ENCODE measurements around the gene CD244.
A peak's percentile ranks its signal among the peaks of the same experiment; 100 is the strongest.
"Not testable (repeated sequence)": the region's sequence is repeated elsewhere in the genome, so short reads cannot be mapped to it uniquely, and the experiment has no call there.

CD244 gene

DNA sequence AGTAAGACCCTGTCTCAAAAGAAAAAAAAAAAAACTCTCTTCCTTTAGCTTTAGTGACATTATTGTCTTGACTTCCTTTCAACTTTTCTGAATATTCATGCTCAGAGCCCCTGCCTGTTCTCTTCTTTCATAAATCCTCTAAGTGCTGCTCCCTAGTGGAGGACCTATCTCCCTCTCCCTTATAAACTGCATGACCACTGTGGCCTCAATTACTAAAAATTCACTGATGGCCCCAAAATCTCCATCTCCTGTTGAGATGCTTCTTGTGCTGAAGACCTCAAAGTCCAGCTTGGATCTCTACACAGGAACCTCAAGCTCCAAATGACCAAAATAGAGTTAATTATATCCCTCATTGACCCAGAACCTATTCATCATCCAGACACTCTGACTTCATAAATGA lies 14.5 kb upstream of the CD244 start:
- in situ Hi-C loops (cut with MboI; ENCODE audit: low pct_unique_long_range_greater_than_20kb, low sequenced_read_pairs, unreplicated experiment): no loop called here
- peak; percentile 40 for TF ChIP-seq CTCF (IDR thresholded peaks at IDR 0.05; ENCODE audit: extremely low read depth, insufficient read depth, missing control alignments)
- peak; percentile 50 for DNase-seq (ENCODE audit: low spot score)

DNA sequence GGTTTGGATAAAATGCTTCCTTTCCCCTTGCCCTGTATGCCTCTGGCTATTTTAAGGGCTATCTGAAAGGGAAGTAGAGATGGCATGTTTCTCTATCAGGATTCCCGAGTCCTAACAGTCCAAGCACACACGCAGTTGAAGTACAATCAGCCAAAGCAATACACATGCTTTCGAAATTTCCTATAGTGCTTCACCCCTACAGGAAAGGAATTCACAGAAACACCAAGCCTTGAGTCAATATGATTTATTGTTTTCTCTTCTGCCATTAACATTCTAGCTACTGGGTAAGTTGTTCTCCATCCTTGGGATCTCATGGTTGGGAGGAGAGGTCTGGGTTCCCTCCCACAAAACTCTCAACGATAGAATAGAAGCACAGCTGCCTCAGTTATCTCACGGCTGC lies 13.6 kb upstream of the CD244 start:
- in situ Hi-C loops (cut with MboI; ENCODE audit: low pct_unique_long_range_greater_than_20kb, low sequenced_read_pairs, unreplicated experiment): no loop called here
- no peak for DNase-seq (ENCODE audit: low spot score)
- TF ChIP-seq CTCF (IDR thresholded peaks at IDR 0.05; ENCODE audit: extremely low read depth, insufficient read depth, missing control alignments): no peak

DNA sequence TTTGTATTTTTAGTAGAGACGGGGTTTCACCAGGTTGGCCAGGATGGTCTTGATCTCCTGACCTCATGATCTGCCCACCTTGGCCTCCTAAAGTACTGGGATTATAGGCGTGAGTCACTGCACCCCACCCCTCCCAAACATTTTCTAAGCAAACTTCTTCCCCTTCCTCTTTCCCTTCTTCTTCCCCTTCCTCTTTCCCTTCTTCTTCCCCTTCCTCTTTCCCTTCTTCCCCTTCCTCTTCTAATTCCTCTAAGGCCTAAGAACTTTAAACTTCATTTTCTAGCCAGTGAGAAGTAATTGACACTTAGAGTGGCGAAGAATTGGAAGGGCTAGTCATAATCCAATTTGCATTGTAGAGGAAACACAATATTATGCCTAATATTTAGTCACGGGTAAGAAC lies 12.9 kb upstream of the CD244 start:
- in situ Hi-C loops (cut with MboI; ENCODE audit: low pct_unique_long_range_greater_than_20kb, low sequenced_read_pairs, unreplicated experiment); DNase-seq (ENCODE audit: low spot score): not testable (repeated sequence)

- no peak for DNase-seq (ENCODE audit: low spot score)
- in situ Hi-C loops (cut with MboI; ENCODE audit: low pct_unique_long_range_greater_than_20kb, low sequenced_read_pairs, unreplicated experiment): no loop called here
- TF ChIP-seq CTCF (IDR thresholded peaks at IDR 0.05; ENCODE audit: extremely low read depth, insufficient read depth, missing control alignments): no peak
Observed at GRCh38 chr1:160874935-160875334, 12.2 kb upstream of the CD244 start.

DNA sequence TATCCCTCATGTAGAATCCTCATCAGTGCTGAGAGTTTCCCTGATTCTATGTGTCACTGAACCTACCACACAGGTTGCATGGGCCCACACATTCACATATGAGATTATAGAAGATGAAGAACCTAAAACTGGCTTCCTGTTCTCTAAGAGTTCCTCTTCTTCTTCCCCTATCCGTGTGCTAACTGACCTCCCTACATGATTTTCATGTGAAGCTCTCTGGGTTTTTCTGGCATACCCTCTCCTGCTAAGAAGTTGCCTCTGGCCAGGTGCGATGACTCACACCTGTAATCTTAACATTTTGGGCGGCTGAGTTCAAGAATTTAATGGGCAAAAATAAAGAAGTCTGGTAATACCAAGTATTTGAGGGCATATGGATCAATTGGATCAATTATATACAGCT lies 5.5 kb upstream of the CD244 start:
- TF ChIP-seq CTCF (IDR thresholded peaks at IDR 0.05; ENCODE audit: extremely low read depth, insufficient read depth, missing control alignments): no peak
- in situ Hi-C loops (cut with MboI; ENCODE audit: low pct_unique_long_range_greater_than_20kb, low sequenced_read_pairs, unreplicated experiment): no loop called here
- DNase-seq (ENCODE audit: low spot score): no peak

DNA sequence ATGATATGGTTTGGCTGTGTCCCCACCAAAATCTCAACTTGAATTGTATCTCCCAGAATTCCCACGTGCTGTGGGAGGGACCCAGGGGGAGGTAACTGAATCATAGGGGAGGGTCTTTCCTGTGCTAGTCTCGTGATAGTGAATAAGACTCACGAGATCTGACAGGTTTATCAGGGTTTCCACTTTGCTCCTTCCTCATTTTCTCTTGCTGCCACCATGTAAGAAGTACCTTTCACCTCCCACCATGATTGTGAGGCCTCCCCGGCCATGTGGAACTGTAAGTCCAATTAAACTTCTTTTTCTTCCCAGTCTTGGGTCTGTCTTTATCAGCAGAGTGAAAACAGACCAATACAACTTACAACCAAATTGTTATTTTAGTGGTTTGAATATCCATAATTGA lies 5.0 kb upstream of the CD244 start:
- DNase-seq (ENCODE audit: low spot score); in situ Hi-C loops (cut with MboI; ENCODE audit: low pct_unique_long_range_greater_than_20kb, low sequenced_read_pairs, unreplicated experiment): not testable (repeated sequence)

- no peak for DNase-seq (ENCODE audit: low spot score)
- no peak for TF ChIP-seq CTCF (IDR thresholded peaks at IDR 0.05; ENCODE audit: extremely low read depth, insufficient read depth, missing control alignments)
- in situ Hi-C loops (cut with MboI; ENCODE audit: low pct_unique_long_range_greater_than_20kb, low sequenced_read_pairs, unreplicated experiment): no loop called here
Observed at GRCh38 chr1:160866695-160867260, 4.1 kb upstream of the CD244 start.
